Hematopoietic multipotent progenitor cell treated with erythropoietin and hydrocortisone succinate and interleukin-3 and kit ligand, for 6 days (in vitro differentiated cells): ENCODE results near the gene VPS8.
"Not testable (repeated sequence)": the region's sequence is repeated elsewhere in the genome, so short reads cannot be mapped to it uniquely, and the experiment has no call there.

ENCODE experiments used
- DNase-seq: peaks from one replicate; pipeline ENCODE4 v3.0.0-alpha.2; 2015

VPS8 gene

GRCh38 chr3:185009650-185010049, 197.7 kb downstream of the VPS8 start:
- DNase-seq: no peak

- not testable (repeated sequence) for DNase-seq
Observed at GRCh38 chr3:185017584-185017983, 205.6 kb downstream of the VPS8 start.

GRCh38 chr3:185017996-185018395, 206.0 kb downstream of the VPS8 start:
- DNase-seq: not testable (repeated sequence)

GRCh38 chr3:185021256-185021655, 209.3 kb downstream of the VPS8 start:
- DNase-seq: no peak

GRCh38 chr3:185024406-185024805, 212.4 kb downstream of the VPS8 start:
- peak; percentile 60 for DNase-seq

- DNase-seq: peak; percentile 87
Observed at GRCh38 chr3:185024966-185025365, 213.0 kb downstream of the VPS8 start.

- DNase-seq: no peak
Observed at GRCh38 chr3:185028121-185028520, 216.2 kb downstream of the VPS8 start.

GRCh38 chr3:185029086-185029485, 217.1 kb downstream of the VPS8 start:
- no peak for DNase-seq

GRCh38 chr3:185030399-185030798, 218.4 kb downstream of the VPS8 start:
- DNase-seq: no peak

- no peak for DNase-seq
Observed at GRCh38 chr3:185030951-185031350, 219.0 kb downstream of the VPS8 start.

GRCh38 chr3:185037801-185038200, 225.8 kb downstream of the VPS8 start:
- no peak for DNase-seq

- DNase-seq: no peak
Observed at GRCh38 chr3:185040425-185040824, 228.5 kb downstream of the VPS8 start.

GRCh38 chr3:185041540-185041939, 229.6 kb downstream of the VPS8 start:
- no peak for DNase-seq

- no peak for DNase-seq
Observed at GRCh38 chr3:185042312-185043050, 230.5 kb downstream of the VPS8 start.

GRCh38 chr3:185046164-185046515, 234.2 kb downstream of the VPS8 start:
- DNase-seq: no peak

GRCh38 chr3:185046603-185047002, 234.6 kb downstream of the VPS8 start:
- no peak for DNase-seq

- no peak for DNase-seq
Observed at GRCh38 chr3:185049710-185050109, 237.7 kb downstream of the VPS8 start.

- DNase-seq: no peak
Observed at GRCh38 chr3:185051801-185052200, 239.8 kb downstream of the VPS8 start.

GRCh38 chr3:185052631-185053030, 240.7 kb downstream of the VPS8 start:
- no peak for DNase-seq

GRCh38 chr3:185056908-185057307, 244.9 kb downstream of the VPS8 start:
- peak; percentile 24 for DNase-seq

- no peak for DNase-seq
Observed at GRCh38 chr3:185057829-185058228, 245.9 kb downstream of the VPS8 start.

- DNase-seq: no peak
Observed at GRCh38 chr3:185058796-185059195, 246.8 kb downstream of the VPS8 start.

GRCh38 chr3:185059766-185060165, 247.8 kb downstream of the VPS8 start:
- no peak for DNase-seq

GRCh38 chr3:185060655-185061054, 248.7 kb downstream of the VPS8 start:
- no peak for DNase-seq

GRCh38 chr3:185062191-185062590, 250.2 kb downstream of the VPS8 start:
- no peak for DNase-seq
